ENCODE results near the gene LSM7.

LSM7 gene

DNA sequence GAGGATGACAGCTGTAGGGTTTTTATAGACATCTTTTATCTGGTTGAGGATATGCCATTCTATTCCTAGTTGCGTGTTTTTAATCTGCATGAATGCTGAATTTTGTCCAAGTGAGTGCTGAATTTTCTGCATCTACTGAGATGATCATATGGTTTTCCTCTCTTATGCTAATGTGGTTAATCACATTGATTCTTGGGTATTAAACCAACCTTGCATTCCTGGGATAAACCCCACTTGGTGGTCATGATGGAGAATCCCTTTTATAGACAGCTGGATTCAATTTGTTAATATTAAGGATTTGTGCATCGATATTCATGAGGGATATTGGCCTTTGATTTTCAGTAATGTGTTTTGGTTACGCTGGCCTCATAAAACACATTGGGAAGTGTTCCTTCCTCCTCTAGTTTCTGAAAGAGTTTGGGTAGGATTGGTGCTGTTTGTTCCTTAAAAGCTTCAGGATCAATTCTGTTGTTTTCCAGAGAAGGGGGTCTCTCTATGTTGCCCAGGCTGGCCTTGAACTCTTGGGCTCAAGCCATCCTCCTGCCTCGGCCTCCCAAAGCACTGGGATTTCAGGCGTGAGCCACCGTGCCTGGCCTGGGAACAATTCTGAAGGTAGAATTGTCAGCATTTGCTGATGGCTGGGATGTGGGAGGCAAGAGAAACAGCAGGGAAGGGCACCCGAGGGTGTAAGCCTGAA, 13.1 kb downstream of the LSM7 start:
- Histone ChIP-seq H3K9me3 (ENCODE audit: control insufficient read depth, insufficient read depth, low read length) (no peaks in the 10 kb centered on the region), H3K36me3 (ENCODE audit: insufficient read depth, low read length) (no peaks in the 10 kb centered on the region), H3K4me1 (ENCODE audit: insufficient read depth, low read length) (no peaks in the 10 kb centered on the region), H3K9ac (ENCODE audit: low read depth, low read length) (no peak overlapping the region)

- no peaks in the 10 kb centered on the region for H3K9me3 ChIP-seq (ENCODE audit: control insufficient read depth, insufficient read depth, low read length)
- H3K9ac ChIP-seq (ENCODE audit: low read depth, low read length), result no peak overlapping the region
- no peaks in the 10 kb centered on the region for H3K36me3 ChIP-seq (ENCODE audit: insufficient read depth, low read length)
- no peaks in the 10 kb centered on the region for H3K4me1 ChIP-seq (ENCODE audit: insufficient read depth, low read length)
Observed at GRCh38 chr19:2312820-2313501, 15.4 kb downstream of the LSM7 start.

- no peaks in the 10 kb centered on the region for H3K4me1 ChIP-seq (ENCODE audit: insufficient read depth, low read length)
Observed at GRCh38 chr19:2311093-2311492, 17.3 kb downstream of the LSM7 start.

GRCh38 chr19:2309734-2310362, 18.5 kb downstream of the LSM7 start:
- Histone ChIP-seq H3K9me3 (ENCODE audit: control insufficient read depth, insufficient read depth, low read length) (no peaks in the 10 kb centered on the region), H3K36me3 (ENCODE audit: insufficient read depth, low read length) (no peaks in the 10 kb centered on the region), H3K4me1 (ENCODE audit: insufficient read depth, low read length) (no peaks in the 10 kb centered on the region), H3K9ac (ENCODE audit: low read depth, low read length) (no peak overlapping the region)

More at GRCh38 chr19:2311093-2311492, 17.3 kb downstream of the LSM7 start:
- Histone ChIP-seq H3K9ac (ENCODE audit: low read depth, low read length) (no peak overlapping the region), H3K9me3 (ENCODE audit: control insufficient read depth, insufficient read depth, low read length) (no peaks in the 10 kb centered on the region), H3K36me3 (ENCODE audit: insufficient read depth, low read length) (no peaks in the 10 kb centered on the region)

DNA sequence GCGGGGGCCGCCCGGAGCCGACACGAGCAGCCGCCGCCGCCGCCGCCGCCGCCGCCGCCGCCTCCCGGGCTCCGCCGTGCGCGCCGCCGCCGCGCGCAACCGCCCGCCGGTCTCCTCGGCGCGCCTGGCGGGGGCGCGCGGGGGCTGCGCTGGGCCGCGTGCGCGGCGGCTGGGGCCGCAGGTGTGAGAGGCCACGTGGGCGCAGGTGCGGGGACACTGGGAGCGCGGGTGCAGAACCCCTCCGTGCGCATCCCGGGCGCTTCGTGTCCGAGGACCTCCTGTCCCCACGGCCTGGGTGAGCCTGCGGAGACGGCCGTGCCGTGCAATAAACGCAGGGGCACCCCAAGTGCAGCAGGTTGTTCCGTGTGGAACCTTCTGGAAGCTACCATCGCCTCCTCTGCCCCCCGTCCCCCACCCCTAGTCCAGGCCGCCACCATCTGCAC, 20.3 kb downstream of the LSM7 start, which contains the start of gene LINGO3:
LINGO3 (minus strand) TSS at position 41 of the 443 bp plus-strand sequence. CDS start 16,378 bp downstream, outside the sequence.
- H3K9me3 ChIP-seq (ENCODE audit: control insufficient read depth, insufficient read depth, low read length), result no peaks in the 10 kb centered on the region; the same call in 1 of the 2 replicates
- H3K36me3 ChIP-seq (ENCODE audit: insufficient read depth, low read length), result no peaks in the 10 kb centered on the region
- no peaks in the 10 kb centered on the region for H3K4me1 ChIP-seq (ENCODE audit: insufficient read depth, low read length)
- H3K9ac ChIP-seq (ENCODE audit: low read depth, low read length), result no peak within 1 kb of the TSS; the same call in 1 of the 2 replicates

- no peaks in the 10 kb centered on the region for H3K36me3 ChIP-seq (ENCODE audit: insufficient read depth, low read length)
- H3K9me3 ChIP-seq (ENCODE audit: control insufficient read depth, insufficient read depth, low read length), result no peaks in the 10 kb centered on the region; the same call in 1 of the 2 replicates
- H3K9ac ChIP-seq (ENCODE audit: low read depth, low read length), result no peak overlapping the region; the same call in 1 of the 2 replicates
- no peaks in the 10 kb centered on the region; the same call in 1 of the 2 replicates for H3K4me1 ChIP-seq (ENCODE audit: insufficient read depth, low read length)
Observed at GRCh38 chr19:2307518-2308012, 20.8 kb downstream of the LSM7 start.

DNA sequence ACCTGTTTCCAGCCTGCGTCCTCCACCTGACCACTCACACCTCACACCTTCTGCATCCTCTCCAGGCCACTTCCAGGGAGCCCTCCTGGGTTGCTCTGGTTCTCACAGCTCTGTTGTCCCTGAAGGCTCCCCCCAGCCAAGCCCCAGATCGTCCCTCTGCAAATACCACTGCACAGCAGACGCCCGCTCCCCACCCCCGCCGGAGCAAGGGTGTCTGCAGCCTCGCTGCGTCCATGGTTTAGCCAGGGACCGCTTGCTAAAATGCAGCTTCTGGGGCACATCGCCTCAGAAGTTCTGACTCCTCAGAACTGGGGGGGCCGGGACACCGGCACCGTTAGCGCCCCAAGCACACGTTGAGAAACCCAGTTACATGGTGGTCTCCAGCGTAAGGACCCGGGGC, 21.4 kb downstream of the LSM7 start:
- Histone ChIP-seq H3K4me1 (ENCODE audit: insufficient read depth, low read length) (no peaks in the 10 kb centered on the region; the same call in 1 of the 2 replicates), H3K9ac (ENCODE audit: low read depth, low read length) (no peak overlapping the region), H3K9me3 (ENCODE audit: control insufficient read depth, insufficient read depth, low read length) (no peaks in the 10 kb centered on the region; the same call in 1 of the 2 replicates), H3K36me3 (ENCODE audit: insufficient read depth, low read length) (no peaks in the 10 kb centered on the region)

DNA sequence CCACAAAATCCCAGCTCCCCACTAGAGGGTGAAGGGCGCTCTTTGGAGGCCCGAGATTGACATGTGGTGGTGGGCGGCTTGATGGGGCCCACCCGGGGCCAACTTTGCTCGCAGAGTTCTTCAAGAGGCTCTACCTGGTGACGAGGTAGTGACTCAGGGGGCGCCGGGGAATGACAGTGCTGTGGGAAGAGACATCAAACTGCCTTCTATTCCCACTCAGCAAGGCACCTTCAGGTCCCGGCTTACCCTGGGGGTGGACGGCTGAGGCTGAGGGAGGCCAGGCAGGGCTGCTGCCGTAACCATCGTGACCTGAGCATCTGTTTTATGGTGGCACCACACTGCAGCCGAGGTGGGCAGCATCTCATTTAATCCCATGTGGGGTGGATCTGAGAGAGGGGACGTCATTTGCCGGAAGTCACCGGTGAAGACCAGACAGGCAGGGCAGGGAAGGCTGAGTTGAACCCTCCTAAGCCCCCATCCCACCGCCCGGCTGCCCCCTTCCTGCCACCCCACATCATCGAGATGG, 22.0 kb downstream of the LSM7 start:
- Histone ChIP-seq H3K9ac (ENCODE audit: low read depth, low read length) (no peak overlapping the region), H3K4me1 (ENCODE audit: insufficient read depth, low read length) (no peaks in the 10 kb centered on the region; the same call in 1 of the 2 replicates), H3K36me3 (ENCODE audit: insufficient read depth, low read length) (no peaks in the 10 kb centered on the region), H3K9me3 (ENCODE audit: control insufficient read depth, insufficient read depth, low read length) (no peaks in the 10 kb centered on the region; the same call in 1 of the 2 replicates)

DNA sequence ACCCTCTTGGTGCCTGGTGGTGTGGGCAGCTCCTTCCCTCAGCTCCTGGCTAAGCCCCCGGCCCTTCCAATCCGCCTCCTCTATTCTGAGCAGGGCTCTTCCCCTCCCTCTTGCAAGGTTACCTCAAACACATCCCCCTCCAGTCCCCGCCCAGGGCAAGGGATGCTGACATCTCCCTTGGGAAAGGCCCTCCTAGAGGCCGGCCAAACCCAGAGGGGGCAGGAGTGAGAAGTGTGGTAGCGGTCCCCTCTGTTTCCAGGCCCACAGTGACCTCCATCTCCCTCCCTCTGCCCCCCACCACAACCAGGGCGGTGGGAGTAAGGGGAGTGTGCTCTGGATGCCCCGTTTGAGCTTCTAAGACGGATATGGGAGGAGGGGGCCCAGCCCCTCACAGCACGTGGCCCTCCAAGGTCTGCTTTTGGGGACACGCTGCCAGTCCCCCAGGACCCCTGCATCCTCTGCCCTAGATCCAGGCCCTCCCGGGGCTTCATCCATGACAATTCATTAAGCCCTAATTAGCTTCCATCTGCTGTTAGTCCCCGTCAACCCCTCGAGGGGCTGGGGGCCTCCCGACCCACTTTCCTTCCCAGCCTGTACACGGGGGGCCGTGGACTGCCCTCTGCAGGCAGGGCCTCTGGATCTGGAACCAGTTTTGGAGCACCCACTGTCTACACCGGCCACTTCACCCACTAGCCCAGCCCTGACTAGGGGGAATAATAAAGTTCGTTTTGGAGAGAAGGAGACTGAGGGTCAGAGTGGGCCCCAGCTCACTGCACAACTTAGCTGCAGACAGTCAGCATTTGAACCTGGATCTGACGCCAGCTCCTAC, 22.7 kb downstream of the LSM7 start:
- Histone ChIP-seq H3K4me1 (ENCODE audit: insufficient read depth, low read length) (no peaks in the 10 kb centered on the region; the same call in 1 of the 2 replicates), H3K9me3 (ENCODE audit: control insufficient read depth, insufficient read depth, low read length) (no peaks in the 10 kb centered on the region; the same call in 1 of the 2 replicates), H3K36me3 (ENCODE audit: insufficient read depth, low read length) (no peaks in the 10 kb centered on the region), H3K9ac (ENCODE audit: low read depth, low read length) (no peak overlapping the region)

GRCh38 chr19:2303211-2303798, 25.1 kb downstream of the LSM7 start:
- Histone ChIP-seq H3K4me1 (ENCODE audit: insufficient read depth, low read length) (no peaks in the 10 kb centered on the region; the same call in 1 of the 2 replicates), H3K9ac (ENCODE audit: low read depth, low read length) (no peak overlapping the region), H3K36me3 (ENCODE audit: insufficient read depth, low read length) (no peaks in the 10 kb centered on the region), H3K9me3 (ENCODE audit: control insufficient read depth, insufficient read depth, low read length) (no peaks in the 10 kb centered on the region; the same call in 1 of the 2 replicates)

- Histone ChIP-seq H3K36me3 (ENCODE audit: insufficient read depth, low read length) (no peaks in the 10 kb centered on the region), H3K9me3 (ENCODE audit: control insufficient read depth, insufficient read depth, low read length) (no peaks in the 10 kb centered on the region; the same call in 1 of the 2 replicates), H3K9ac (ENCODE audit: low read depth, low read length) (no peak overlapping the region; the same call in 1 of the 2 replicates)
Observed at GRCh38 chr19:2302319-2303210, 25.8 kb downstream of the LSM7 start.

GRCh38 chr19:2300533-2300932, 27.9 kb downstream of the LSM7 start:
- H3K36me3 ChIP-seq (ENCODE audit: insufficient read depth, low read length), result no peaks in the 10 kb centered on the region
- H3K9ac ChIP-seq (ENCODE audit: low read depth, low read length), result no peak overlapping the region
- no peaks in the 10 kb centered on the region; the same call in 1 of the 2 replicates for H3K4me1 ChIP-seq (ENCODE audit: insufficient read depth, low read length)
- no peaks in the 10 kb centered on the region; the same call in 1 of the 2 replicates for H3K9me3 ChIP-seq (ENCODE audit: control insufficient read depth, insufficient read depth, low read length)

More at GRCh38 chr19:2302319-2303210, 25.8 kb downstream of the LSM7 start:
- no peaks in the 10 kb centered on the region; the same call in 1 of the 2 replicates for H3K4me1 ChIP-seq (ENCODE audit: insufficient read depth, low read length)
